NCI-H1694 (cell line): ENCODE results near the gene DUSP22.
"Not testable (repeated sequence)": the region's sequence is repeated elsewhere in the genome, so short reads cannot be mapped to it uniquely, and the experiment has no call there.

Experiments used
- DNase-seq: peaks from one replicate; lab custom pipeline; 2025; lab: John Stamatoyannopoulos, UW

Gene DUSP22

GRCh38 chr6:291697-292505, at the start of gene DUSP22:
TSS of gene DUSP22 (plus strand) at chr6:292487. CDS start at chr6:292540, 53 bp downstream.
- no peak for DNase-seq

GRCh38 chr6:246352-246751, 45.9 kb upstream of the DUSP22 start:
- DNase-seq: no peak

- no peak for DNase-seq
Observed at GRCh38 chr6:247351-247750, 44.9 kb upstream of the DUSP22 start.

- DNase-seq: not testable (repeated sequence)
Observed at GRCh38 chr6:248046-248445, 44.2 kb upstream of the DUSP22 start.

- no peak for DNase-seq
Observed at GRCh38 chr6:250676-251075, 41.6 kb upstream of the DUSP22 start.

GRCh38 chr6:251920-252319, 40.4 kb upstream of the DUSP22 start:
- no peak for DNase-seq

GRCh38 chr6:252775-253535, 39.3 kb upstream of the DUSP22 start:
- DNase-seq: no peak

- DNase-seq: no peak
Observed at GRCh38 chr6:254016-254415, 38.3 kb upstream of the DUSP22 start.

GRCh38 chr6:255041-255750, 37.1 kb upstream of the DUSP22 start:
- DNase-seq: no peak

GRCh38 chr6:255751-256083, 36.6 kb upstream of the DUSP22 start:
- no peak for DNase-seq

- no peak for DNase-seq
Observed at GRCh38 chr6:256169-256568, 36.1 kb upstream of the DUSP22 start.

- no peak for DNase-seq
Observed at GRCh38 chr6:257031-257725, 35.1 kb upstream of the DUSP22 start.

GRCh38 chr6:257774-258173, 34.5 kb upstream of the DUSP22 start:
- DNase-seq: no peak

GRCh38 chr6:259316-259715, 33.0 kb upstream of the DUSP22 start:
- no peak for DNase-seq

- no peak for DNase-seq
Observed at GRCh38 chr6:259901-260508, 32.3 kb upstream of the DUSP22 start.

GRCh38 chr6:264626-265025, 27.7 kb upstream of the DUSP22 start:
- DNase-seq: no peak

- DNase-seq: no peak
Observed at GRCh38 chr6:268394-268935, 23.8 kb upstream of the DUSP22 start.

GRCh38 chr6:273551-274058, 18.7 kb upstream of the DUSP22 start:
- DNase-seq: no peak

- no peak for DNase-seq
Observed at GRCh38 chr6:277746-278145, 14.5 kb upstream of the DUSP22 start.

GRCh38 chr6:278494-278893, 13.8 kb upstream of the DUSP22 start:
- no peak for DNase-seq

- DNase-seq: no peak
Observed at GRCh38 chr6:279341-280029, 12.8 kb upstream of the DUSP22 start.
